IPS DF 4.7 (cell line): Measurements from ENCODE around the gene CADM1.

Experiments
- DNase-seq: peaks from one replicate; pipeline ENCODE4 v3.0.0-alpha.2; 2013; ENCODE audit warnings: low spot score; ENCODE audit errors: extremely low read depth

CADM1 gene

DNA sequence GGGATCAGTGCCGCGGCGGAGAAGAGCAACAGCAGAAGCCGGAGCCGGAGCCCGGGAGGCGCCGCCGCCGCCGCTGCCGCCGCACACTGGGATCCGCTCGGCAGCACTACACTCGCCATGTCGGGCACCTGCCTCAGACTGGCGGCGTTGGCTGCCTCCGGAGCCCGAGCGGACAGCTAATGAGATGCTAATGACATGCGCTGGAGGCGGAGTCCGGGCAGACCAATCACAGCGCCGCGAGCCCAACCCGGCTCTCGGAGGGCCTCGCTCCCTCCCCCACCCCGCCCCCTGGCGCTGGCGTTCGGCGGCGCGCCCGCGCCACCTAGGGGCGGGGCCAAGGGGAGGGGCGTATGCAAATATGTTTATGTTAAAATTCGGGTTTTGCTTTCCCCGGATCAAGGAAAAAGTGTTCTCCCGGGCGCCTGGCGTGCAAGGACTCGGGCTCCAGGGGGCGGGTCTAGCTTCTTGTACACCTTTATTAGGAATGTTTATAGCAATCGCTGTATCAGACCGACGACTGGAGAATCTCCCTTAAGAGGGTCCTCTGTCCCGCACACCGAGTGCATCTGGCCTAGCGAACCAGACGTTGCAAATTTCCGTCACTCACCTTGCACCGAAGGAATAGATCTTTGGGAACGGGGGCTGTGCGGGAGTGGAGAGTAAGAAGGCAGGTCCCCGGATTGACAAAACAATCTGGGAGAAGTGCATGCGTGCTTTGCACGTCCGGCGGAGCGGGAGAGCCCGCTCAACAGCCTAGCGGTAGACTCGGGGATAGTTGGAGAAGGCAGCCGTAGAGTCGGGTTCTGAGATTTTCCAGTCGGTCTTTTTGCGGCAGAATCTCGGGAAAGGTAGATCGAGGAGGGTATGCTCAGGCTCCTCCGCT, at the start of gene CADM1:
CADM1 (minus strand) TSS at position 140 of the 883 bp plus-strand sequence.
- peak; percentile 75 for DNase-seq

- no peak for DNase-seq
These were observed 48.7 kb upstream of the CADM1 start for GRCh38 chr11:115552773-115553438.

GRCh38 chr11:115552151-115552772, 48.0 kb upstream of the CADM1 start:
- DNase-seq, result no peak

- DNase-seq, result no peak
These were observed 46.3 kb upstream of the CADM1 start for GRCh38 chr11:115550291-115551059.

GRCh38 chr11:115548878-115549528, 44.8 kb upstream of the CADM1 start:
- DNase-seq, result peak; percentile 85

GRCh38 chr11:115545581-115546210, 41.5 kb upstream of the CADM1 start:
- no peak for DNase-seq

DNA sequence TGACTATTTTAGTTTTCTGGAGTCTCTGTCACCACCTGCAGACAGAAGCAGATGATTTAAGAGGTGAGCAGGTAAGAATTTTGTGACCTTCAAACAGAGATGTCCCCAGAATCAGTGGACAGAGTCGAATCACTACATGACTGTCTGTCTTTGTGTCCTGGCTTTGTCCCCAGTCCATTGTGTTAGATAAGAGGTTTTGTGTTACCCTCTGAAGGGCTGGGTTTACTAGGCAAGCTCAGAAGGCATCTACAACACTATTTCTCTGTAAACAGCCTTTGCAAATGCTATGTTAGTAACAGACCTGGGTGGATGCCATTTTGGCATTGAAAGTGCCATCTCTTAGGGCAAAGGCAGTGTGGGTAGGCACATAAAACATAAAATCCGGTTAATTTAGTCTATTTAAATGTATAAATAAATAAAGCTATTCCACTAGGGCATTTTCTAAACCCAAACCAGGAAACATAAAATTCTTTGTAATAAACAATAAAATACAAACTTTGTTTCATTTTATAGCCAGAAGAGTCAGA, 40.3 kb upstream of the CADM1 start:
- no peak for DNase-seq

DNA sequence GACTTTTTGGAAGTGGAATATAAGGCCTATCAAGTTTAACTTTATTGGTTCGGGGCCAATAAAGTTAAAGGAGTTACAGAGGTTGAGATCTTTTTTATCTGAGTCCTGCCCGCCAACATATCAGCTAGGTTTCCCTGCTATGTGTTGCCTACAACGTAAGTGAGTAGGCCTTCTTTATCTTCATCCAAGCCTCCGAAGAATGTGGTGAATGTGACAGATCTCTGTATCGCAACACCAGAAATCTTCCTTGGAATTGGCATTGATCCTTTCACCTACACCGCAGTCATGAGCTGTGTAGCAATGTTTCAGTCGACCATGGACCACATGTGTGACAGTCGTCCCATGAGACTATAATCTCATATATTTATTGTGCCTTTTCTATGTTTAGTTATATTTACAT, 37.3 kb upstream of the CADM1 start:
- DNase-seq, result no peak

- DNase-seq, result no peak
These were observed 35.6 kb upstream of the CADM1 start for GRCh38 chr11:115539844-115540243.

DNA sequence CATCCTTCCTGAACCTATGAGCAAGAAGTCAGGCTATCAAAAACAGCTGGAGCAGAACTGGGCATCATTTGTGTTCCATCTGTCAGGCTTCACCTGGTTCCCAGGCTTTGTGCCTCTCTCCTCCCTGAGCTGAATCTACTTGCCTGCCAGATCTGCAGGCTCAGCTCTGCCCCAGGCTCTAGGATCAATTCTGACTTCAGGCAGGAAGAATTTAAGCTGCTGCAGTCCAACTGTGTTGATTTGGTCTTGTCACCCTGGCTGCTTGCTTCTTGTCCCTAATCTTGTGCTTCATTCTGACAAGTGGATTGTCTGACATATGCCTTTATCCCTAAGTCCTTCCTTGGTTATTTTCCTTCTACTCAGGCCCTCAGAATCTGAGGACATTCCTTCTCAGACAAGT, 31.6 kb upstream of the CADM1 start:
- no peak for DNase-seq

DNA sequence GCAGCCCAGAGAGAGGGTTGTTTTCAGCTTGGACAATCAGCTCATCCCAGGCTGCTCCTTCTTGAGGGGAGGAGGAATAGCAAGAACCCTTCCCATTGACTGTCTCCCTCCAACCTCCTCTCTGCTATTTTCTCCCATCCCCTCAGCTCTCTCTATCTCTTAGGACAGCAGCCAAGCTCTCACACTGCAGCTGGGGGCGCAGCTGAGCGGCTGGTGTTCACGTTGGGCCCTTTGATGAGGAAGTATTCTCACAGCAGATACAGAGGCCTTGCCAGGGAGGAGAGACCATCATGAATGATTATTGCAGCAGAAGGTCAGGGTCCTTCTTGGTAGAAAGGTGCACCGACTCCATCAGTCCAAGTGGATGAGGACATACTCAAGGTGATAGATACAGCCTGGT, 26.5 kb upstream of the CADM1 start:
- peak; percentile 28 for DNase-seq

- DNase-seq, result no peak
These were observed 24.0 kb upstream of the CADM1 start for GRCh38 chr11:115528225-115528624.

- no peak for DNase-seq
These were observed 23.4 kb upstream of the CADM1 start for GRCh38 chr11:115527534-115528125.

DNA sequence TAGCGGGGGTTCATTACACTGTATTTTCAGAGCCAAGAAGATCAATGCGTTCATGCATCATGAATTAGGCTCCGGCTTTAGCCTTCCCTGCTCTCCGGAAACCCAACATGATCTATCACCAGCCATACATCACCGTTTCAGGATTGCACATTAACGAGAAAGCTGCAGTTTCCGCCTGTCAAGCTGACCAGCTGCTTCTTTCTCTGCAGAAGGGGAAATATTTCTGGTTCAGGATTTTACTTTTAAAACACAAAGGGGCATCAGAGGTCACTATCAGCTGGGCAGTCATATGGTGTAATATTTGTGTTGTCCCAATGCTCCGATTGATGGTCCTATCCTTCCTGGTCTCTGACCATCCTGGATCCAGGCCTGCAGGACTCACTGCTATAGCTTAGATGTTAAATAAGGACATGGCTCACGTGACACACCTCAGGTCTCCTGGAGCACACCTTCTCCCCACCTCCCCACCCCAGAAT, 21.4 kb upstream of the CADM1 start:
- DNase-seq, result no peak

DNA sequence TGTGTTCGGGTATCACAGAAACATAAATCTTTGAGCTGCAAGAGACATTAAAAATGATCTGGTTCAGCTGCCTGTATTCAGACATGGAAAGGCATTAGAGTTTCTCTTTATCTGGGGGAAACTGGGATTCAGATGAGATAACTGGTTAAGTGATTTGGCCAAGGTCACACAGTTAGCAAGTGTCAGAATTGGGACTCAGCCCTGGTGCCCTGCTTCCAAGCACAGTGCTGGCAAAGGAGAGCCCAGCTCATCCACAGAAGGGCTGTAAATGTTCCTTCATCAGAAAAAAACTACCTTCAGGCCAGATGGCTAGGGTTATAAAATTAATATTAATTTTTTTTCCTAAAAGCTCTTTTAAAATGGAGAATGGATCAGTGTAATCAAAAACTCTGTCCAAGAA, 20.4 kb upstream of the CADM1 start:
- DNase-seq, result no peak

- no peak for DNase-seq
These were observed 19.6 kb upstream of the CADM1 start for GRCh38 chr11:115523727-115524399.

DNA sequence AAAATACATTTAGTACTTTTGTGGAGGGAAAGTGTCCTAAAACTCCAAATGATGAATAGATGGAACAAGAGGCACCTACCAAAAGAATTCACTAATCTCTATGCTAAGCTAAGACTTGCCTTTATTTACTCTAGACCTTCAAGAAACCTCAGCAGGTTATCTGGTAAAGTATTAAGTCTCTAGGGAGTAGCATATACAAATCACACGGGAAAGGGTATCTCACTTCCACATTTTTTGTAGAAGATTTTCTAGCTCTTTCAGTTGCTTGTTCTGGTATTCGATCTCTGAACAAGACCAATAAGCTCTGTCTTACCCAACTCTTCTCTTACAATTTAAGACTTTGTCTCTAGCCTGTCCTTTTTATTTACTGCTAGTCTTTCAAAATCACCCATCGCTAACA, 18.1 kb upstream of the CADM1 start:
- DNase-seq, result no peak

GRCh38 chr11:115521825-115522224, 17.6 kb upstream of the CADM1 start:
- no peak for DNase-seq

GRCh38 chr11:115518983-115519628, 14.9 kb upstream of the CADM1 start:
- DNase-seq, result no peak
